Fibroblast of lung (primary cell): ENCODE results near the gene CLTC. TPM values are rescaled to one million over a fixed set of nuclear protein-coding genes. Genes with fewer than 3 reads are reported as not detected.

Source experiments
- DNase-seq, 2 donors: peaks; one replicate each; pipeline versions ENCODE4 v3.0.0 to v3.0.0-alpha.2; 2010; ENCODE audit warnings: low read depth in 2 of 2
- H2AFZ ChIP-seq: 2 replicates; pipeline ENCODE4 v1.5.1; 2012; ENCODE audit warnings: low read length, control low read depth, inconsistent platforms
- H3K27ac ChIP-seq: 2 replicates; pipeline ENCODE4 v1.5.1; 2011; ENCODE audit warnings: low read length, control low read depth; ENCODE audit not compliant: insufficient read depth
- H3K27me3 ChIP-seq: 2 replicates; pipeline ENCODE4 v1.5.1; 2011; ENCODE audit warnings: mild to moderate bottlenecking, low read length; ENCODE audit not compliant: control insufficient read depth, insufficient read depth
- H3K36me3 ChIP-seq: 2 replicates; pipeline ENCODE4 v1.5.1; 2011; ENCODE audit warnings: low read length; ENCODE audit not compliant: control insufficient read depth, insufficient read depth
- H3K4me1 ChIP-seq: 2 replicates; pipeline ENCODE4 v1.5.1; 2011; ENCODE audit warnings: low read length; ENCODE audit not compliant: control insufficient read depth, insufficient read depth; ENCODE audit errors: extremely low read depth
- H3K4me2 ChIP-seq: 2 replicates; pipeline ENCODE4 v1.5.1; 2011; ENCODE audit warnings: low read length, control low read depth; ENCODE audit not compliant: insufficient read depth; ENCODE audit errors: extremely low read depth
- H3K4me3 ChIP-seq, 4 experiments: fragments of 200-600 bp in 1 of 4; sonication (generic) in 1 of 4; replicated peaks in 1 of 4; 2 replicates each; pipeline ENCODE4 v1.5.1; 2011 to 2016; ENCODE audit warnings: low read length in 4 of 4, low read depth in 3 of 4, mild to moderate bottlenecking in 3 of 4, control low read depth in 2 of 4, inconsistent platforms in 1 of 4, mixed read lengths in 1 of 4; ENCODE audit not compliant: insufficient read depth in 1 of 4; ENCODE audit errors: control extremely low read depth in 1 of 4
- H3K79me2 ChIP-seq: 2 replicates; pipeline ENCODE4 v1.5.1; 2012; ENCODE audit warnings: mild to moderate bottlenecking, low read length, inconsistent platforms; ENCODE audit not compliant: control insufficient read depth, insufficient read depth
- H3K9ac ChIP-seq: 2 replicates; pipeline ENCODE4 v1.5.1; 2011; ENCODE audit warnings: mild to moderate bottlenecking, low read length, control low read depth; ENCODE audit not compliant: insufficient read depth
- H3K9me3 ChIP-seq: 2 replicates; pipeline ENCODE4 v1.5.1; 2012; ENCODE audit warnings: low read depth, low read length; ENCODE audit not compliant: control insufficient read depth, insufficient read depth
- H4K20me1 ChIP-seq: 2 replicates; pipeline ENCODE4 v1.5.1; 2011; ENCODE audit warnings: low read length; ENCODE audit not compliant: control insufficient read depth, insufficient read depth; ENCODE audit errors: extremely low read depth
- CTCF ChIP-seq, 2 donors: IDR thresholded peaks in 1 of 2; conservative IDR thresholded peaks in 1 of 2; 1 replicate in 1 of 2; 2 replicates in 1 of 2; pipeline ENCODE4 v1.5.1; 2011 to 2012; ENCODE audit warnings: low read length in 2 of 2, control low read depth in 1 of 2, inconsistent platforms in 1 of 2, low read depth in 1 of 2, mild to moderate bottlenecking in 1 of 2
- EZH2 ChIP-seq: IDR thresholded peaks from 2 replicates; pipeline ENCODE4 v1.5.1; 2012; ENCODE audit warnings: low read length, control low read depth, mild to moderate bottlenecking; ENCODE audit errors: missing control alignments
- polyA plus RNA-seq, 2 donors: library from polyadenylated mRNA; depleted of rRNA in 1 of 2; stranded (reverse) in 1 of 2; unstranded in 1 of 2; fragments of >200 nt; gene quantifications; 2 replicates each; pipeline ENCODE4 v1.2.1, GENCODE V29; 2011 to 2012; ENCODE audit warnings: missing spikeins in 1 of 2
- total RNA-seq: library from RNA; depleted of rRNA; stranded (reverse); fragments of >200 nt; gene quantifications from 2 replicates; pipeline ENCODE4 v1.2.1, GENCODE V29; 2014

Gene CLTC
- total and polyA plus RNA-seq, 2 donors (not counting 1 experiment from before 2014, with no cell fraction given): 468 to 621 TPM

GRCh38 chr17:59620518-59621259 is 994 bp downstream of the CLTC start:
- DNase-seq: peak in 1 of 2 donors; percentile 33
- Histone ChIP-seq H3K4me3 (peak overlapping the region; percentile 89 to 99 (median 97)), H3K9ac (peak overlapping the region; percentile 86), H3K4me1 (peaks cover 5% of the 10 kb centered on the region), H3K79me2 (peaks cover 65% of the 10 kb centered on the region), H4K20me1 (peaks cover 10% of the 10 kb centered on the region), H3K27ac (peak overlapping the region; percentile 94), H3K36me3 (no peaks in the 10 kb centered on the region), H3K4me2 (peak overlapping the region; percentile 84), H3K9me3 (no peaks in the 10 kb centered on the region), H2AFZ (no peak overlapping the region), H3K27me3 (no peaks in the 10 kb centered on the region)
- TF ChIP-seq CTCF (conservative IDR thresholded peaks at IDR 0.05 in 1 of 2, IDR thresholded peaks at IDR 0.05 in 1 of 2; ENCODE audit: low read depth in 1 of 2, low read length in 2 of 2) (no peak), EZH2 (no peak)

GRCh38 chr17:59621771-59622170 is 2.1 kb downstream of the CLTC start:
- no peak overlapping the region for H3K9ac ChIP-seq
- peak overlapping the region; percentile 84 for H3K4me2 ChIP-seq
- no peak for DNase-seq
- H4K20me1 ChIP-seq: peaks cover 18% of the 10 kb centered on the region
- peak overlapping the region; percentile 89 to 99 (median 97) for H3K4me3 ChIP-seq
- peaks cover 76% of the 10 kb centered on the region for H3K79me2 ChIP-seq
- TF ChIP-seq EZH2 (no peak), CTCF (conservative IDR thresholded peaks at IDR 0.05 in 1 of 2, IDR thresholded peaks at IDR 0.05 in 1 of 2; ENCODE audit: low read depth in 1 of 2, low read length in 2 of 2) (no peak)
- no peak overlapping the region for H2AFZ ChIP-seq
- H3K27me3 ChIP-seq: no peaks in the 10 kb centered on the region
- peaks cover 3% of the 10 kb centered on the region for H3K4me1 ChIP-seq
- no peaks in the 10 kb centered on the region for H3K36me3 ChIP-seq
- no peak overlapping the region for H3K27ac ChIP-seq
- H3K9me3 ChIP-seq: no peaks in the 10 kb centered on the region

- Histone ChIP-seq H4K20me1 (peaks cover 25% of the 10 kb centered on the region), H3K27me3 (no peaks in the 10 kb centered on the region), H3K36me3 (no peaks in the 10 kb centered on the region), H3K27ac (no peak overlapping the region), H3K9ac (no peak overlapping the region), H3K9me3 (no peaks in the 10 kb centered on the region), H3K4me2 (peak overlapping the region; percentile 84), H3K79me2 (peaks cover 88% of the 10 kb centered on the region), H2AFZ (no peak overlapping the region), H3K4me3 (peak overlapping the region; percentile 89 to 99 (median 97)), H3K4me1 (peaks cover 6% of the 10 kb centered on the region)
- DNase-seq: no peak
- TF ChIP-seq CTCF (conservative IDR thresholded peaks at IDR 0.05 in 1 of 2, IDR thresholded peaks at IDR 0.05 in 1 of 2; ENCODE audit: low read depth in 1 of 2, low read length in 2 of 2) (no peak), EZH2 (no peak)
Measured at GRCh38 chr17:59623151-59623550, 3.5 kb downstream of the CLTC start.
